ENCODE measurements around the gene RPL15. TPM values are rescaled to one million over a fixed set of nuclear protein-coding genes. Genes with fewer than 3 reads are reported as not detected.

The RPL15 gene
- 2,927 to 3,447 TPM (median 2,991 TPM) in 5 replicates for total RNA-seq (2022; extraction: Qiagen RNA extraction; ENCODE audit: low read depth)

DNA sequence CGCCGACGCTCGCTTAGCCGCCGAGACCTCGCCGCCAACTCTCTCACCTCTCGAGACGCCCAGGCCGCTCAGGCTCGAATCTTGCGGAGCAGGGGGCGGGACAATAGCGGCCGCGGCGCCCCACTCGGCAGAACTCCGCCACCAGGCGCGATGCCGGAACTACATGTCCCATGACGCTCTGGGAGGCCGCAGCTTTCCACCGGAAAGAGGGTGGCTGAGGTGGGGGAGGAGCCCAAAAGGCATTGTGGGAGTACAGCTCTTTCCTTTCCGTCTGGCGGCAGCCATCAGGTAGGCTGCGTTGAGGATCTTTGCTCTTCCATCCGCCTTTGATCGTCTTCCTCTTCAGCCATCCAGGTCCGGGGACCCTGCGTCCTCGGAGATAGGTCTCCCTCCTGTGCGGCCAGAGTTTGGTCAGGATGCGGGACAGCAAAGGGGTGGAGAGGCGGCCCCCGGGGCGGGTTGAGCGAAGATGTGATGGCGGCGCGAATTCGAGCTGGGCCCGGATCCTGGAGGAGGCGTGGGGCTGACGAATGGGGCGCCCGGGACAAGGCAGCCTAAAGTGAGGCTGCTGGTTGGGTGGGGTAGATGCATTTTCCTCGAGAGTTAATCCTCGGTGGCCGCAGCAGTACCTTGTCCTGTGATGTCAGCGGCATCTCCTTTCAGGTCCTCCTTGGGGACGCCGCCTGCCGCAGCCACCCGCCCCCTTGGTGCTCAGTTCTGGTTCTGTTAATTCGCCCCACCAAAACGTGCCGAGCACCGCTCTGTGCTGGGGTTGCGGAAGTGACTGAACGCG, at the start of gene RPL15, which contains the start of gene NKIRAS1:
TSS of gene RPL15 (plus strand) at position 247 of the 793 bp plus-strand sequence. CDS start 728 bp downstream, outside the sequence.
TSS of gene NKIRAS1 (minus strand) at position 105 of the 793 bp plus-strand sequence. CDS start 6,086 bp downstream, outside the sequence.

DNA sequence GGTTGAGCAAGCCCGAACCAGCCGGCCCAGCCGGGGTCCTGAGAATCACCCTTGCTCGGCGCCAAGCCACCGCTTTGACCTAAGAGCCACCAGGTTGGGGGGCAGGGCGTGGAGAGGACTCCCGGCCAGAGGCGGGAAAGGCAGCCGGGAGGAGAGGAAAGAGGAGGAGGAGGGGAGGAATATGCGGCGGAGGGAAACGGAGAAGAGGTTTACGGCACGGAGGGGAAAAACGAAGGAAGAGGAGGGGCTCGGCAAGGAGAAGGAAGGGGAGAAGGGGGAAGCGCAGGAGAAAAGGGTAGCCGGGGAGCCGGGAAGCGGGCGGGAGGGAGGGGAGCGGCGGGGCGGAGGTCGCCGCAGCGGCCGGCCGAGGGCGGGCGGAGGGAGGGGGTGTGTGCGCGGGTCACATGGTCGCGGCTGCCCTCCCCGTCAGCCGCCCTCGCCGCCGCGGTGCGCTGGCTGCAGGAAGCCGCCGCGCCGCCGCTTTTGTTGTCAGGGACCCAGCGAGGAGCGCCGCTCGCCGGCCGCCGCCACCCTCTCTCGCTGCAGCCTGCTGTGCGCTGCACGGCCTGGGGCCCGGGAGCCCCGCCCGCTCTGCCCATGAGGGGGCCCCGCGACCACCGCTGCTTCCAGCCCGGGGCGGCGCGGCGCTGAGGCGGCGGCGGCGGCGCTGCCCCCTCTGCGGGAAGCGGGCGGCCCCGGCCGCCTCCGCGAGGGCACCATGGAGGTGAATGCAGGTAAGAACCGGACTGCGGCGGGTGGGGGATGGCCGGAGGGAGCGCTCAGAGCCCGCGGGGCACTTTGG, 28.1 kb downstream of the RPL15 start, which contains the start of gene NR1D2:
TSS of gene NR1D2 (plus strand) at position 426 of the 802 bp plus-strand sequence. CDS start at position 719, 293 bp downstream.

Other genes with a start within 250 kb of the RPL15 start
- gene UBE2E1, start 111.2 kb upstream of the RPL15 start, total RNA-seq (2022; extraction: Qiagen RNA extraction; ENCODE audit: low read depth) = 89.2 to 114 TPM (median 104 TPM) in 5 replicates
- gene NKIRAS1, start 142 bp upstream of the RPL15 start, total RNA-seq (2022; extraction: Qiagen RNA extraction; ENCODE audit: low read depth) = 8.4 to 10.4 TPM (median 8.9 TPM) in 5 replicates
- 7.7 to 10.0 TPM (median 8.4 TPM) in 5 replicates for gene NR1D2, start 28.2 kb downstream of the RPL15 start, total RNA-seq (2022; extraction: Qiagen RNA extraction; ENCODE audit: low read depth)